Activated CD8-positive, alpha-beta memory T cell treated with anti-CD3 and anti-CD28 coated beads for 24 hours (primary cell): ENCODE results near the gene MOXD1.
"Not testable (repeated sequence)": the region's sequence is repeated elsewhere in the genome, so short reads cannot be mapped to it uniquely, and the experiment has no call there.

ENCODE experiments used
- DNase-seq: peaks from one replicate; pipeline ENCODE4 v3.0.0-alpha.2; 2020

The MOXD1 gene

DNA sequence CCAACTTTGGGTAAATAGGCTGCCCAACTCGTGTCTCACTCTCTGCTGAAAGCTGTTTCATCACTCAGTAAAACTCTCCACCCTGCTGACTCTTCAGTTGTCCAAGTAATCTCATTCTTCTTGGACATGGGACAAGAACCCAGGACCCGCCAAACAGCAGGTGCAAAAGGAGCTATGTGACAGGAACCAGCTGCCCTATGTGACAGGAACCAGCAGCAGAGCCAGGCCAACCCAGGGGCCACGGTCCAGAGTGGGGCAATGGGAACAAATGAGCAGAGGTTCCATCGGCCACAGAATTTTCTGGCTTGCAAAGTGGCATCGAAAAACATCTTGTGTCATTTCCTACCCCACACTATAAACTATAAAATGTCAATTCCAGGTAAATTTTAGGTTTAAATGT lies 56.5 kb downstream of the MOXD1 start:
- no peak for DNase-seq

DNA sequence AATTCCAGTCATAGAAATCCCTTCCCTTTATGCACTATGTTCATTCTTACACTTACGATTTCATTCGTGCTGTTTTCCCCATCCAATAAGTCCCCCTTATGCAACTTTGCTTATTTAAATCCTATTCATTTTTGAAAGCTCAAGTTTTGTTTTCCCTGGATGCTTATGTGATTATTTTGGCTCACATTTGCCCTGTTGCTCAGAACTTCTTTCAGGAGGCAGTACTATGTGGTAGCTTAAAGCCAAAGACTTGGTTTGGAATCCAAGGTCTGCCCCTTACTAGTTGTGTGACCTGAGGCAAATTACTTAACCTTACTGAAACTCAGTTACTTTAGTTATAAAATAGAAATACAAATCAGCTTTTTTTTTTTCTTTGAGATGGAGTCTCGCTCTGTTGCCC lies 59.6 kb downstream of the MOXD1 start:
- DNase-seq = no peak

DNA sequence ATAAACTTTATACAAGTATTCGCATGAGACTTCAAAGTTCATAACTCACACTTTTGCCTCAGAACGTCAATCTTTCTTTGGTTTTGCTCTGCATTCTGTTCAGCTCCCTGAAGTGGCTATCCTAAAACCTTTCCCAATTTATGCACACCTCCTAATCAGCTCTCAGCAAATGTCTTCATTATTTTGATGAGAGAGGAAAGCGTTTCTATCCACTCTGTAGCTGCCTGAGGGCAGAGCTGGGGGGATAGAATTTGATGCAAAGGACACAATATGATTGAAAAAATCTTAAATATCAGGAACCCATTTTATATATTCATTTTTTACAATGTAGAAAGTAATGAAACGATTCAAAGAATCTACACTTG lies 66.8 kb downstream of the MOXD1 start:
- DNase-seq = no peak

DNA sequence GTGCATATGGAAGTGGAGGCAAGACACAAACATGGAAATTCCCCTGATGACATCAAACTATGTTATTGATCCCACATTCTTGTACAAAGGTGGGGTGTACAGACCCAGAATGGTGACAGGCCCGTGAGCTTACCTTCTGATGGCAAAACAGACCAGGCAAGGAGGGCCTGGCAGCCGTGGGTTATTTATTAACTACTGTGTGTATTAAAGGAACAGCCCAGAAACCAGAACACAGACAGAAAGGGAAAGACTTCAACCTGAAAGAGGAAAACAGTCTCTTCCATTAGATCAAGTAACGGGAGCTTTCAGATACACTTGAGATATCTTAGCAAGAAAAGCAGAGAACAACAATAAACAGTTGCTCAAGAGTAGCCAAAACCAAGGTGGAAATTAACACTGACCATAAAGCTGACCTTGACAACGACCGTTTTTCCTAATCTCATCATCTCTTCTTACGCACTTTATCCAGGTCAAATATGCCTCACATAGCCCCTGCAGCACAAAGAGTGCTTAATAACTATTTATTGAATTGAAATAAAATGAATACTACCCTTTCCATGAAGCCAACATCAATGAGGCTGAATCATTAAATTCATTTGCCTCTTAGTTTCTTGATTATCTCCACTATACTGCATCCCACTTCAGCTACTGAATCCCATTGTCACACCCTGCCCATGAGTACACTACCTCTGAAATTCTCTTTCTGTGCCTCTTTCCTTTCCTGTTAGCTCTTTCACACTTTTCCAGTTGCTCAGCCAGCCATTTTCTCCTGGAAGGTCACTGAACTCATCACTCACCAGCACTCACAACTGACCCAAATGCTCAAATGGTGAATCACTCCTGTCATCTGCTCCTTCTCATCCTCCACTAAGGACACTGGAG lies 67.4 kb downstream of the MOXD1 start:
- no peak for DNase-seq

DNA sequence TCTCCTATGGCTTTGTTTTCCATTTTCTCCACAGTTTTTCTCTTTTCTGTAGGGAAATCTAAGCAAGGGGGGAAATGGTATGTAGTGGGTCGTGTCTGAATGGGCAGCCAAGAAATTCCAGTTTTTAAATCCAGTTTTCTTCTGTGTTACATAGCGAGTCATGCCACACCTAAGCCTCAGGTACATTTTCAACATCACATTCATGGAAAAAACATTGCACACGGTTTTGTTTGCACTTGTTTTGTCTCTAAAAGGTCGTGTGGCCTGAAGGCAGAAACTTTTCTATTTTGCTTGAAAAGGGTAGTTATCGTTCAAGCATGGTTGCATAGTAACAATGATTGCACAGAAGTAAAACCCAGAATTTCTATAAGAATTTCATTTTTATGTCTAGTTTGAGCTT lies 70.5 kb downstream of the MOXD1 start:
- no peak for DNase-seq

DNA sequence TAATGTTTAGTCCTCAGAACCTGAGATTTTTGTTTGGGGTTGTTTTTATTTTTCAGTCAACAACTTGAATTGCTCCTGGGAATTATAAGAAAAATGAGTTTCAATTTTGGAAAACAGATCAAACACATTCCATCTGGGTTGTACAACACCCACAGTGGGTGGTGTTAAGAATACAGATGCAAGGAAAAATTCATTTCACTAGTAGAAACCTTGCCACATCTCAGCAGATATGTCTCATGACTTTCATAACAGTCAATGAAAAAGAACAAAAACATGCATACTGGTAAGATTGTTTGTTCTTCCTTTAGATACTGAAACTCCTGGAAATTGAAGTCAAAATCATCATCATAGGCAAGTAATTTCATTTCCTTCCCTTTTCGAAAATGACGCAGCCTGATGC lies 78.9 kb downstream of the MOXD1 start:
- DNase-seq = no peak

DNA sequence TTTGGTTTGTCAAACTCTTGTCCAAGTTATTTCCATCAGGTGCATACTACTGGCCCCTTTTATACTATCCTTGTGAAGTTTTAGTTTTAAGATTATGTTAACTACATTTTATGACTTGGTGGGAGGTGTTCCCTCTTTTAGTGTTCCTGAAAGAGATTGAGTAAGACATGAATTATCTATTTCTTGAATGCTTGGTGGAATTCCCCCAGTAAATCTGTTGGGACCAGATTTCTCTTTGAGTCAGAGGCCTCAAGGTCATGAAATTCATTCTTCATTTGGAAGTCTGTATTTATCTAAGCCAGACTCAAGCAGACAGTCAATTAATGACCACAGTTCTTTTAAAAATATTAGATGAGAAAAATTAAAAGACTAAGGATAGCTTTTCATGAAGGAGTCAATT lies 81.3 kb downstream of the MOXD1 start:
- DNase-seq = no peak

DNA sequence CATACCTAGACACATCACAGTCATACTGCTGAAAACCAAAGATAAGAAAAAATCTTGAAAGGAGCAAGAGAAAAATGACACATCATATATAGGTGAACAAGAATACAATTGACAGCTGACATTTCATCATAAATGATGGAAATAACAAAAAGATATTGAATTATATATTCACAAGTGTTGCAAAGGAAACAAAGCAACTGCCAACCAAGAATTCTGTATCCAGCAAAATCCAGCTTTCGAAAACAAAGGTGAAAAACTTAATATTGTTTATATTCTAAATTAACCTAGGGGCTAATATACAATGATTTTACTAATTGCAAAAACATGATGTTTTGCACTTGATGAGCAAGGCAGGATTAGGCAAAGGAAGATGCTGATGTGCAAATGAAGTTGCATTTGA lies 84.3 kb downstream of the MOXD1 start:
- DNase-seq = no peak

DNA sequence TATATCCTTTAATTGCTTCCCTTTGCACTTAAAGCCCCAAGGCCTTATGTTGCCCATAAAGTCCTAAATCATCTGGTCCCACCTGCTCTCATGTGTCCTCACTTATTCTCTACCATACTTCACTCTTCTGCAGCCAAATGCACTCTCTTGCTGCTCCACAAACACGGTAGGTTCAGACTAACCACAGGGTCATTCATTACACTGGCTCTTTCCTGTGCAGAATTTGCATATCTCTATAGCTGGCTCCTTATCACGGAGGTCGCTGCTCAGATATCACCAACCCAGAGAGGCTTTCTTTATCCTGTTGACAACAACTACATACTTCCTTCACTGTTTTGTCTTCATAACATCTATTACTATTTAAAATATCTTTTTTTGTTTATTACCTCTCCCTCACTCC lies 86.8 kb downstream of the MOXD1 start:
- no peak for DNase-seq

DNA sequence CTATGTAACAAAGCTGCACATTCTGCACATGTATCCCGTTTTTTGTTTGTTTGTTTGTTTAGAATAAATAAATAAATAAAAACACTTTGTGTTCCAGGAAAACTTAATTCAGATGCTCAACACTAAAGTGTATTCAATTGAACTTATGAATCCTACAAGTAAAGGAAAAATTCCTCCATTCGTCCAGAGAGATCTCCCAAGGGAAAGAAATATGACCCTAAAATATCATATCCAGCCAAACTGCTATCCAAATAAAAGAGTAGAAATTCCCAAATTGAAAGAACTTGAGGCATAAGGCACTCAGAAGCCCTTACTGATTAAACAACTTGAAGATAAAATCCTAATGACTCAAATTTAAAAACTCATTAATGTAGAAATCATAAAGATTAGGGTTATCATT lies 90.4 kb downstream of the MOXD1 start:
- no peak for DNase-seq

DNA sequence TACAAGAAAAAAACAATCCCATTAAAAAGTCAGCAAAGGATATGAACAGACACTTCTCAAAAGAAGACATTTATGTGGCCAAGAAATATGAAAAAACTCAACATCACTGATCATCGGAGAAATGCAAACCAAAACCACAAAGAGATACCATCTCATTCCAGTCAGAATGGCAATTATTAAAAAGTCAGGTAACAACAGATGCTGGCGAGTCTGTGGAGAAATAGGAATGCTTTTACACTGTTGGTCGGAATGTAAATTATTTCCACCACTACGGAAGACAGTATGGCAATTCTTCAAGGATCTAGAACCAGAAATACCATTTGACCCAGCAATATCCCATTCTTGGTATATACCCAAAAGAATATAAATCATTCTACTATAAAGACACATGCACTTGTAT lies 91.1 kb downstream of the MOXD1 start:
- DNase-seq = not testable (repeated sequence)

DNA sequence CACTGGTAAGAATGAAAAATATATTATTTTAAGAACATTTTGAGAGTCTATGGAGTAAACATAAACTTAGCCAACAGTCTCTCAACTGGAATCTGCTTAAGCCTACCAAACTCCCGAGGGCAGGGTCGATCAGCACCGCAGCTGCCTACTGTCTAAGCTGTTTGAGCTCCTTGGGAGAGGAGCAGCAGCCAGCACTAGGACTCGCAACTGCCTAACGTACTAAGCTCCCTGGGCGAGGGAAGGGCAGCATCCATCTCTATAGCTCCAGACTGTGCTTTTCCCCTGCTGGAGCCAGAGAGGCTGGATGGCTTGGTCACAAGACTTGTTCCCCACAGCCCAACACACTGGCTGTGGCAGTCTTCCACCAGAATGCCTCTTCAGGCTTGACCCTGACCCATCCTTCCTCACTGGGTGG lies 96.4 kb downstream of the MOXD1 start:
- no peak for DNase-seq

DNA sequence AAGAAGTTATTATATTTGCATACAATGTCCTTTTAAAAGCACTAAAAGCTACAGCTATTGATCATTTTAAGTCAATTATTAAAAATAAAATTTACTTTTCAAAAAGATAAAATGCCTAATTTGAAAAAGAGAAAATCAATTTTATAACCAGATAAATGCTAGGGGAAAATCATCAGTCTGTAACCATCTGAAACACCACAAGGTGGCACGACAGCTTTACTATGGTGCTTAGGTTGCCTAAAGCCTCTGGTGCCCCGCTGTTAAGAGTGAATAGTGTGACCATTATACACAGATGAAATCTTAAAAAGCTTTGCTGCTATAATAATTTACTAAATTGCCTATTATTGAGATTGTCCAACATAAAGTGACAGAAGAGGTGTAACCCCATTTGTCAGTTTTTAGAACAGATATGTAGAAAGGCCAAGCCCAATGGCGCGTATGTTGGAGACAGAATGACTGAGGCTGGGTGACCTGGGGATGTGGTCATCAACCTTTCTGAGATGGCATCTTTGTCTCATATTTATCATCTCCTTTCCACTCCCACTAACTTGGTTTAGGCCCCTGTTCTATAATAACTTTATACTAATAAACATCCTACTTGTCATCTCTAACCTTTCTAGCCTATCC lies 100.8 kb downstream of the MOXD1 start:
- no peak for DNase-seq

DNA sequence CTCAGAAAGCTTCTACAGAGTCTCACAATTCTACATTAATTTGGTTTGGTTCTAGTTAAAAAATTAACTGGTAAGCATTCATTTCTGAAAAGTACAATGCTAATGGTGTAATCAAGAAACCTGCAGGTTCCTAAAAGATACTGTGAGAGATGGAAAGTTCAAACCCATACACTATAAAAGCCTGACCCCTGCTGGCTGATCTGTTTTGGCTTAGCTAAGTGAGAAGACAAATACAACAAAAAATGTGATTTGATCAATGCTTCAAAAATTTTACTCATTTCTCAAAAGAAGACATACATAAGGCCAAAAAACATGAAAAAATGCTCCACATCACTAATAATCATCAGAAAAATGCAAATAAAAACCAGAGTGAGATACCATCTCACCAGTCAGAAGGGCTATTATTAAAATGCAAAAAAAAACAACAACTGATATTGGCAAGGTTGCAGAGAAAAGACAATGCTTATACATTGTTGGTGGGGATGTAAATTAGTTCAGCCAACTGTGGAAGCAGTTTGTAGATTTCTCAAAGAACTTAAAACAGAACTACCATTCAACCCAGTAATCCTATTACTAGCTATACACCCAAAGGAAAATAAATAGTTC lies 102.8 kb downstream of the MOXD1 start:
- no peak for DNase-seq

DNA sequence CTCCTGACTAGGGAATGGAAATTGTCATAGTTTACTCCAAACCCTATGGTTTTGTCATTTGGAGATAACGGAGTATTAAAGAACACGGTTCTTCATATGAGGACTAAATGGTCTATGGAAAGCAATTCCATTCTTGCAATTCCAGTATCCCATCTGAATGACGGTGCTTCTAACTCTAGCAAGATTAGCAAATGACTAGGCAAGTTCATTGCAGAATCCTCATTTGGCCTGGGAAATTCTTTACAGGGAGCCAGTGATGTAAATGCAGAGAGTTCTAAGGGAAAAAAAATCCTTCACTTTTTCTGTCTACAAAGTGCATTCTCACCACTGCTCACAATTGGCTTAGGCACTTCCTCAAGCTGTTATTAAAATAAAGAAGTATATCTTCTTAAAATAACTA lies 111.5 kb downstream of the MOXD1 start:
- no peak for DNase-seq

DNA sequence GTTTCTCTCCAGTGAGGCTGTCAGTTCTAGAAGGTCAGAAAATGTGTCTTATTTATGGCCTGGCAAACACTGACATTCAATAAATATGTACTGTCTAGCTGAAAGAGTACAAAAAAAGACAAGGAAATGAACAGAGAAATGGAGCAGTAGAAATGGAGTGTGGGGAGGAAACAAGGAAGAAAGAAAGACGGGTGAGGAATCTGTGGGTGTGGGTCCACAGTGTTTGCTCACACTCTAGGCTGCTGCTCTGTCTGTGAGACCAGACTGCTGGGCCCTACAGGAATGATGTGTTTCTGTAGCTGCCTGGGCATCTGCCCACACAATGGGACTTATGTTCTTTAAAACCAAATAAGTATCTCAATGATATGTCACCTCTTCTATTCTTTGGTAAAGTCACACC lies 114.2 kb downstream of the MOXD1 start:
- DNase-seq = no peak

DNA sequence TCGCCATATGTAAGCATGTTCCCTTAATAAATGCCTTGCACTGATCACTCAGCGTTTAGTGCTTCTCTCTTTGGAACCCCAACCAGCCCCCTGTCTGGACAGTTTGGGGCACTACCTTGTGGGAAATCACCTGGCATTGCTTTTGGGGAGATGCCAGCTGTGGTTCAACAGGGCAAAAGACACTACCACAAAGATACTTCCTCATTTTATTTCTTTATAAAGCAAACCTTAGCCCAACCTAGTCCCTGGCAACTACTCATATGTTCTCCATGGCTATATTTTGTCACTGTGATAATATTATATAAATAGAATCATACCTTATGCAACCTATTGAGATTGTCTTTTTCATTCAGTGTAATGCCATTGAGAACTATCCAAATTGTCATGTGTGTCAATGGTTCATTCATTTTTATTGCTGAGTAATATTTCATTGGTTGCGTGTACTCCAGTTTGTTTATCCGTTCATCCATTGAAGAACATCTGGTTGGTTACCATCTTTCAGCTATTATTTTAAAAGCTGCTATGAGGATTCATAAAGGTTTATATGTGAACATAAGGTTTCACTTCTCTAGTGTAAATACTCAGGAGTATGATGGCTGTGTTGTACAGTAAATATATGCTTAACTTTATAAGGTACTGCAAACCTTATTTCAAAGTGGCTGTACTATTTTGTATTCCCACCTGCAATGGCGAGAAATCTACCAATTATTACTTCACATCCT lies 114.8 kb downstream of the MOXD1 start:
- DNase-seq = no peak

DNA sequence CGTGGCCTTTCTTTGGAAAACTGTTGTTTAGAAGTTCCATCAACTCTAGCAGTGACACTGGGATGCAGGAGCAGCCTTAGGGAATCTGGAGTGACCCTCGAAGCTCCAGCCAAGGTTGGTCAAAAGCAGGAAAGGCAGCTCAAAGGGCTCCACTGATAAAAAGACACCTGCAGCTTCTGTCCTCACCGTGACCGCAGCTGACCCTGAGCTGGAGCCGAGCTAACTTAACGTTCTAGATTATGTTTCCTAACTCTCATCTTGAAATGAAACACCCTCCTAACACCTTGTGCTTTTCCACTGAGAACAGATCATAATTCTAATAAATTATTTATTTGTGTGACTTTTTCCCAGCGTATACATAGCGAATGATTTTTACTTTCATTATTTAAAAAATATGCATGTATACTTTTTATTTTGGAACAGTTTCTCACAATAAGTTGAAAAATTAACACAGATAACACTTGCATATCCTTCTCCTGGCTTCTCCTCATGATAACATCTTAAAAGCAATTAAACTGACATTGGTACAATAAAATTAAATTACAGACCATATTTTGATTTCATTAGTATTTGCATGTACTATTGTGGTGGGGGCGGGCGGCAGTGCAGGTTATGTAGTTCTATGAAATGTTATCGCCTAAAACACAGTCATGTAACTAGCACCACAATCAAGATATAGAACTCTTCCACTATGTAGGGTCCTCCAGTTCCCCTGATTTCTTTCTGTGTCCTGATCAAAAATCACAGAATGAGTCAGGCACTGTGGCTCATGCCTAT lies 116.1 kb downstream of the MOXD1 start:
- DNase-seq = no peak

DNA sequence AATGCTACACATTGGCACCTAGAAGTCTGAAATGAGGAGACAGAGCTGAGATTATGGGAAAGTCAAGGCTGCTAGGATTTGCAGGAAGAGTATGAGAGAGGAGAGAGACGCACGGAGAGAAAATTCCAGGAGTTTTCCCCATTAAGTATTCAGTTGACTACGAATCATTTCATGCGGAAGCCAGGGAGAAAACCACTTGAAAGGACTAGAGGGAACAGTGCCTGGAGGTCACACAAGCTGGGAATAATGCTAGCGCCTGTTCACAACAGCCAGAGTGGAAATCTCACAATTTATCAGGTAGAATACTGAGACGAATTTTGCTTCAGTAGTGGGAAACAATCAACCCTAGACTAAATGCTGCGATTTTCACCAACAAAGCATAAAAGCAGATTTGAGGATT lies 118.6 kb downstream of the MOXD1 start:
- DNase-seq = no peak

DNA sequence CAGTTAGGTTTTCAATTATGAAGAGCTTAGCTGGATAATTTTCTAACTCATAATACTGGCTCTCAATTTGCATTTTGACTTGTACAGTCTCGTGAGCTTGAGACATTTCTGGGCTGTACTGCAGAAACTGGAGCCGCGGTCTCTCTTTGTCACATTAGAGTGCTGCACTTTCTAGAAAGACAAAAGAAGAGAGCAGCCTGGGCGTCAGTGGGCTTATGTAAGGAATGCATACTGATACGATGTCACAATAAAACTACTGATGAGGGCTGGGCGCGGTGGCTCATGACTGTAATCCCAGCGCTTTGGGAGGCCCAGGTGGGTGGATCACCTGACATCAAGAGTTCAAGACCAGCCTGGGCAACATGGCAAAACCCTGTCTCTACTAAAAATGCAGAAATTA lies 120.8 kb downstream of the MOXD1 start:
- no peak for DNase-seq

DNA sequence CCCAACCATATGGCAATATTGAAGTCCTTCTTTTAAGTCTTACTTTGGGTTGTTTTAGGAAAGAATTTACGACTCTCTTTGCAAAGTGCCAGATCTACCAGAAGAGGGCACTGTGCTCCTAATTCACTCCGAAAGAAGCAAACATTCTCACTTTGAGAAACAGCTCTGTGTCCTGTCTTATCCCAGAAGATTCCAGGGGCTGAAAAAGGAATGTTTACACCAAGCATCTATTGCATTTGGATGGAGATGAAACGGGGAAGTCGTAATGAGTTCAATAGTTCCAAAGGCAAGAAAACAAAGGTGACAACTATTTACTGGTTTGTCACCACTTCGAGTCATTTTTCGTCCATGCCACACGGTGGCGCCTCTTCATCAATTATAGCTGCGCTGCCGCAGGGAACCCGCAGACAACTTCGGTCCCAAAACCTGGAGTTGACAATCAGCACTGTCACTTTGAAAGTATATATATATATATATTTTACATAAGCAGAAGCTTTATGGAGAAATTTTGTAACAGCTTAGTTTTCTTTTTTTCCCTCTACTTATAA lies 121.6 kb downstream of the MOXD1 start:
- peak; percentile 82 for DNase-seq
